ENCODE measurements around the gene DIS3L2. TPM values are rescaled to one million over a fixed set of nuclear protein-coding genes. Genes with fewer than 3 reads are reported as not detected.

Gene DIS3L2
- total RNA-seq, 4 donors from 2014 or later = 18.7 to 30.9 (median 26.1) TPM

GRCh38 chr2:232300894-232301387 lies 339.4 kb downstream of the DIS3L2 start:
- no peak for TF ChIP-seq CTCF (IDR thresholded peaks at IDR 0.05; ENCODE audit: low read depth)

- no peak for TF ChIP-seq CTCF (IDR thresholded peaks at IDR 0.05; ENCODE audit: low read depth)
Measured at GRCh38 chr2:232304236-232304635, 342.7 kb downstream of the DIS3L2 start.

- no peak for TF ChIP-seq CTCF (IDR thresholded peaks at IDR 0.05; ENCODE audit: low read depth)
Measured at GRCh38 chr2:232306741-232307305, 345.3 kb downstream of the DIS3L2 start.

- TF ChIP-seq CTCF (IDR thresholded peaks at IDR 0.05; ENCODE audit: low read depth) = no peak
Measured at GRCh38 chr2:232307854-232308253, 346.3 kb downstream of the DIS3L2 start.

- TF ChIP-seq CTCF (IDR thresholded peaks at IDR 0.05; ENCODE audit: low read depth) = no peak
Measured at GRCh38 chr2:232308986-232309385, 347.5 kb downstream of the DIS3L2 start.

- TF ChIP-seq CTCF (IDR thresholded peaks at IDR 0.05; ENCODE audit: low read depth) = no peak
Measured at GRCh38 chr2:232309592-232309991, 348.1 kb downstream of the DIS3L2 start.

- TF ChIP-seq CTCF (IDR thresholded peaks at IDR 0.05; ENCODE audit: low read depth) = no peak
Measured at GRCh38 chr2:232310121-232310520, 348.6 kb downstream of the DIS3L2 start.

All from subcutaneous adipose tissue (tissue), 4 donors.